ENCODE data around the gene WDR35.
"Not testable (repeated sequence)": the region's sequence is repeated elsewhere in the genome, so short reads cannot be mapped to it uniquely, and the experiment has no call there.

WDR35 gene

GRCh38 chr2:19883486-19883885, 106.4 kb downstream of the WDR35 start:
- TF ChIP-seq CTCF (IDR thresholded peaks at IDR 0.05; ENCODE audit: control insufficient read depth, insufficient read depth, low read depth, low read length, missing control alignments), result no peak
- DNase-seq (ENCODE audit: low read depth), result no peak
- no peak overlapping the region for H3K4me3 ChIP-seq (ENCODE audit: control insufficient read depth, low read depth, low read length)

- no peak for TF ChIP-seq CTCF (IDR thresholded peaks at IDR 0.05; ENCODE audit: control insufficient read depth, insufficient read depth, low read depth, low read length, missing control alignments)
- no peak for DNase-seq (ENCODE audit: low read depth)
- H3K4me3 ChIP-seq (ENCODE audit: control insufficient read depth, low read depth, low read length), result no peak overlapping the region
These were observed 107.6 kb downstream of the WDR35 start for GRCh38 chr2:19882286-19882685.

GRCh38 chr2:19881908-19882265, 108.0 kb downstream of the WDR35 start:
- no peak for TF ChIP-seq CTCF (IDR thresholded peaks at IDR 0.05; ENCODE audit: control insufficient read depth, insufficient read depth, low read depth, low read length, missing control alignments)
- H3K4me3 ChIP-seq (ENCODE audit: control insufficient read depth, low read depth, low read length), result no peak overlapping the region
- DNase-seq (ENCODE audit: low read depth), result no peak

- TF ChIP-seq CTCF (IDR thresholded peaks at IDR 0.05; ENCODE audit: control insufficient read depth, insufficient read depth, low read depth, low read length, missing control alignments), result no peak
- DNase-seq (ENCODE audit: low read depth), result no peak
- H3K4me3 ChIP-seq (ENCODE audit: control insufficient read depth, low read depth, low read length), result no peak overlapping the region
These were observed 108.5 kb downstream of the WDR35 start for GRCh38 chr2:19881221-19881907.

- not testable (repeated sequence) for H3K4me3 ChIP-seq (ENCODE audit: control insufficient read depth, low read depth, low read length); DNase-seq (ENCODE audit: low read depth)
These were observed 109.7 kb downstream of the WDR35 start for GRCh38 chr2:19880191-19880590.

- TF ChIP-seq CTCF (IDR thresholded peaks at IDR 0.05; ENCODE audit: control insufficient read depth, insufficient read depth, low read depth, low read length, missing control alignments), result no peak
- no peak for DNase-seq (ENCODE audit: low read depth)
- H3K4me3 ChIP-seq (ENCODE audit: control insufficient read depth, low read depth, low read length), result no peak overlapping the region
These were observed 110.8 kb downstream of the WDR35 start for GRCh38 chr2:19879120-19879519.

- no peak for TF ChIP-seq CTCF (IDR thresholded peaks at IDR 0.05; ENCODE audit: control insufficient read depth, insufficient read depth, low read depth, low read length, missing control alignments)
- DNase-seq (ENCODE audit: low read depth), result no peak
- no peak overlapping the region for H3K4me3 ChIP-seq (ENCODE audit: control insufficient read depth, low read depth, low read length)
These were observed 111.4 kb downstream of the WDR35 start for GRCh38 chr2:19878268-19879046.
